Measurements from ENCODE around the gene TDRD7.

The TDRD7 gene

GRCh38 chr9:97373331-97373730 lies 38.6 kb upstream of the TDRD7 start:
- CTCF ChIA-PET = interaction anchor here (1.1 kb wide), 1 partner anchor 14 kb away, joined by 3 read pairs; no protein-coding TSS in a partner anchor
- no peak for TF ChIP-seq ZNF768 (tag by site-specific recombination; IDR thresholded peaks at IDR 0.05)
- no peak for TF ChIP-seq ZNF2 (tag by site-specific recombination; IDR thresholded peaks at IDR 0.05)
- no peak for TF ChIP-seq OVOL3 (tag by site-specific recombination; IDR thresholded peaks at IDR 0.05)
- H3K4me1 ChIP-seq (ENCODE audit: control insufficient read depth, insufficient read depth, low read length) = no peaks in the 10 kb centered on the region
- no peaks in the 10 kb centered on the region for H3K36me3 ChIP-seq (ENCODE audit: control insufficient read depth in 2 of 2, insufficient read depth in 1 of 2, low read length in 2 of 2)
- H3K4me3 ChIP-seq (ENCODE audit: low read depth, low read length) = no peak overlapping the region
- no peaks in the 10 kb centered on the region for H3K9me3 ChIP-seq (ENCODE audit: control insufficient read depth, insufficient read depth, low read depth, low read length)
- POLR2A ChIA-PET = no interaction called here
- H3K27ac ChIP-seq (ENCODE audit: extremely low read depth, low read depth, low read length) = no peak overlapping the region

DNA sequence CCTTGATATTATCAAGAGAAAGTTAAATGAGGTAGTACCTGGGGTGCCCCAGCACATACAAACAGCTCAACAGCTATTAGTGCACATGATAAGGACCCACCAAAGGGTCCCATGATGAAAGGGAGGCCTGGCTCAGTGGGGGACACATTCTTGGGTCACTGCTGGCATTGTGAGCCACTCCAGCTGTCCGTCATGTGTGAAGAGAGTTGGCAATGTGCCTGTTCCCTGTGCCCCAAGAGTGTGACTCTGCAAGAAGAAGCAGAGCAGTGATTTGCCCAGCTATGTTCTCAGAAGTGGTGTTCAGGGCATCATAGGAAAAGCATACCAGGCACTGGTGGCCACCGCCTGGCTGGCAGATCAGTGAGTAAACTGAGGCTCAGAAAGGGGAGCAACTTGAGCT lies 37.1 kb upstream of the TDRD7 start:
- H3K4me3 ChIP-seq (ENCODE audit: low read depth, low read length) = no peak overlapping the region
- no peaks in the 10 kb centered on the region for H3K36me3 ChIP-seq (ENCODE audit: control insufficient read depth in 2 of 2, insufficient read depth in 1 of 2, low read length in 2 of 2)
- H3K9me3 ChIP-seq (ENCODE audit: control insufficient read depth, insufficient read depth, low read depth, low read length) = no peaks in the 10 kb centered on the region
- no peak for TF ChIP-seq PRDM10 (tag by site-specific recombination; IDR thresholded peaks at IDR 0.05)
- no peak for TF ChIP-seq ZBTB21 (tag by site-specific recombination; IDR thresholded peaks at IDR 0.05)
- TF ChIP-seq ZNF514 (tag by site-specific recombination; IDR thresholded peaks at IDR 0.05) = no peak
- no peak for TF ChIP-seq OVOL3 (tag by site-specific recombination; IDR thresholded peaks at IDR 0.05)
- TF ChIP-seq, protein P1, sequence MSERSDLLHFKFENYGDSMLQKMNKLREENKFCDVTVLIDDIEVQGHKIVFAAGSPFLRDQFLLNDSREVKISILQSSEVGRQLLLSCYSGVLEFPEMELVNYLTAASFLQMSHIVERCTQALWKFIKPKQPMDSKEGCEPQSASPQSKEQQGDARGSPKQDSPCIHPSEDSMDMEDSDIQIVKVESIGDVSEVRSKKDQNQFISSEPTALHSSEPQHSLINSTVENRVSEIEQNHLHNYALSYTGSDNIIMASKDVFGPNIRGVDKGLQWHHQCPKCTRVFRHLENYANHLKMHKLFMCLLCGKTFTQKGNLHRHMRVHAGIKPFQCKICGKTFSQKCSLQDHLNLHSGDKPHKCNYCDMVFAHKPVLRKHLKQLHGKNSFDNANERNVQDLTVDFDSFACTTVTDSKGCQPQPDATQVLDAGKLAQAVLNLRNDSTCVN (tag by site-specific recombination; optimal IDR thresholded peaks at IDR 0.05) = no peak
- no peak for TF ChIP-seq ZNF626 (tag by site-specific recombination; IDR thresholded peaks at IDR 0.05)
- TF ChIP-seq ZNF645 (tag by site-specific recombination; IDR thresholded peaks at IDR 0.05) = no peak
- TF ChIP-seq ZNF837 (tag by site-specific recombination; IDR thresholded peaks at IDR 0.05) = no peak
- TF ChIP-seq ZNF350 (tag by site-specific recombination; IDR thresholded peaks at IDR 0.05) = no peak
- no peak for TF ChIP-seq ZBTB8A (tag by site-specific recombination; IDR thresholded peaks at IDR 0.05)
- no peak for TF ChIP-seq ZSCAN16 (tag by site-specific recombination; IDR thresholded peaks at IDR 0.05)
- no peak for TF ChIP-seq MZF1 (tag by site-specific recombination; IDR thresholded peaks at IDR 0.05; ENCODE audit: borderline replicate concordance)
- TF ChIP-seq ZNF704 (tag by site-specific recombination; IDR thresholded peaks at IDR 0.05) = no peak
- no peak for TF ChIP-seq ZNF747 (tag by site-specific recombination; IDR thresholded peaks at IDR 0.05)
- no peak for TF ChIP-seq ZNF341 (tag by site-specific recombination; IDR thresholded peaks at IDR 0.05; ENCODE audit: low read depth)
- TF ChIP-seq ZBTB7A (tag by site-specific recombination; IDR thresholded peaks at IDR 0.05; ENCODE audit: low read depth) = no peak
- TF ChIP-seq ZNF473 (tag by site-specific recombination; IDR thresholded peaks at IDR 0.05) = no peak
- TF ChIP-seq ZFP37 (tag by site-specific recombination; IDR thresholded peaks at IDR 0.05) = no peak
- TF ChIP-seq ZNF792 (tag by site-specific recombination; IDR thresholded peaks at IDR 0.05) = no peak
- TF ChIP-seq ZNF324 (tag by site-specific recombination; IDR thresholded peaks at IDR 0.05) = no peak
- ChIA-PET POLR2A (no interaction called here), CTCF (interaction anchor here (1.2 to 3.1 kb wide), 2 partner anchors 12 to 36 kb away, joined by 3 to 10 read pairs; no protein-coding TSS in a partner anchor)
- no peak overlapping the region for H3K27ac ChIP-seq (ENCODE audit: extremely low read depth, low read depth, low read length)
- no peaks in the 10 kb centered on the region for H3K4me1 ChIP-seq (ENCODE audit: control insufficient read depth, insufficient read depth, low read length)

Data from HEK293 (cell line).